NCI-H526 (cell line): ENCODE data around the gene JAGN1.
"Not testable (repeated sequence)": the region's sequence is repeated elsewhere in the genome, so short reads cannot be mapped to it uniquely, and the experiment has no call there.

Experiments
- DNase-seq, 2 experiments: peaks; one replicate each; lab custom pipeline; 2025; lab: John Stamatoyannopoulos, UW

JAGN1 gene

DNA sequence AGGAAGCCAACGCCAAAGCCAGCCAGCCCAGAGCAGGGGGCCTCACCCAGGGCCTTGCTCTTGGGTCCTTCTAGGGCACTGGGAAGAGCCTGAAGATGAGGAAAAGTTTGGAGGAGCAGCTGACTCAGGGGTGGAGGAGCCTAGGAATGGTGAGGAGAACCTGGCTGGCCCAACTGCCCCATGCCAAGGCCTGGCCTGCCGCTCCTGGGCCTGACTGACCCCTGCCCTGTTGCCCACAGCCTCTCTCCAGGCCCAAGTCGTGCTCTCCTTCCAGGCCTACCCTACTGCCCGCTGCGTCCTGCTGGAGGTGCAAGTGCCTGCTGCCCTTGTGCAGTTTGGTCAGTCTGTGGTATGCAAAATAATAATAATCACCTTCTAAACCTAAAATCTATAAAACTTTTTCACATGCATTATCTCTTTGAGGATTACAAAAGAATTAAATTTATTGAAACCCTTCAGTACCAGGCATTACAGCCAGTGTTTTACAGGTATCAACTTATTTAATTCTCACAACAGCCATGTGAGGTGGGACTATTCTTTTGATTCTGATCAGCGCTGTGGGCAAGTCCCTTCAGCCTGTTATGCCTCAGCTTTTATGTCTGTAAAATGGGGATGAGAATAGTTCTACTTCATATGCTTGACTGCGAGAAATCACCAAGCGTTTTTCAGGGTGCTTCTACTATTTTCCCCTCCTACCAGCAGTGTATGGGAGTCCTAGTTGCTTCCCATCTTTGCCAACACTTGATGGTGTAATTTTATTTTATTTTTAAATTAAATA is 28.0 kb downstream of the JAGN1 start:
- DNase-seq: no peak

DNA sequence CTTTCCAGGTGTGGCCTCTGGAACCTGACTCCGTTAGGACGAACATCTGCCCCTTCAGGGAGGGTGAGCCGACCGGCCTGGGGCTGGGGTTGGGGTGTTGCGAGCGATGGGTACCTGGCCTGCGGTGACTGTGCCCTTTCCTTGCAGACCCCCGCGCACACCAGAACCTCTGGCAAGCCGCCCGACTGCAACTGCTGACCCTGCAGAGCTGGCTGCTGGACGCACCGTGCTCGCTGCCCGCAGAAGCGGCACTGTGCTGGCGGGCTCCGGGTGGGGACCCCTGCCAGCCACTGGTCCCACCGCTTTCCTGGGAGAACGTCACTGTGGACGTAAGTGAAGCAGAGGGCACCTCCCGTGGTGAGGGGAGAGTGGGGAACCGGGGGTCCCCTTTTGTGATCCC is 37.7 kb downstream of the JAGN1 start:
- no peak for DNase-seq

DNA sequence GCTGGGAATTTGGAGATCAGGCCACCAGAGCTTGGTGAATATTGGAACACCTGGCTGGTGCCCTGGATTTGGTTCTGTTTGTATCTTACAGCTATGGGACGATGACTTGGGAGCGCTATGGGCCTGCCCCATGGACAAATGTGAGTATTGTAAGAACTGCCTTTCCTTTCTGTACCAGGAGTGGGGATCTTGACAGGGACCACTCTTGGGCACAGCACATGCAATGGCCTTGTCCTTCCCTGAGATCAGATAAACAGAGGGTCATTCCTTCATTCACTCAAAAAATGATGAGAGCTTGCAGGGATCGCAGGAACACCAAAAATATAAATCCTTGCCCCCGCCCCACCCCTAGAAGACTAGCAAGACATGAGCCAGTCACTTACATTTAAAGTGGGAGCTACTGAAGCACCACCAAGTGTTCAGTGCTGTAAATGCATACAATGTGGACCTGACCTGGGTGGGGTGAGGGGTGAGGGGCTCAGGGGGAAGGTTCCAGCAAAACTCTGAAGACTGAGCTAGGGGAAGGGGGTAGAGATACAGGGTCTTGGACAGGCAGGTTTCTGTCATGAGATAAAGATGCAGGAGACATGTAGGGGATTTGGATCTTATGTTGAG is 40.5 kb downstream of the JAGN1 start:
- DNase-seq: no peak

DNA sequence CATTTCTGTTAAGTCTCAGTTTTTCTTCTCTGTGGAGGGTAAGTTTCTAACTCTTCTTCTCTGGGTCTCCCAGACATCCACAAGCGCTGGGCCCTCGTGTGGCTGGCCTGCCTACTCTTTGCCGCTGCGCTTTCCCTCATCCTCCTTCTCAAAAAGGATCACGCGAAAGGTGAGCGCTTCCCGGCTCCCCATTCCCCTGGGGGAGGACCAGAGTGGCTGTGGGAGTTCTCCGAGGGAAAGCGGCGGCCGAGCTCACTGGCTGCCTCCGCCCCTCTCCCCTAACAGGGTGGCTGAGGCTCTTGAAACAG is 42.1 kb downstream of the JAGN1 start:
- DNase-seq: no peak

DNA sequence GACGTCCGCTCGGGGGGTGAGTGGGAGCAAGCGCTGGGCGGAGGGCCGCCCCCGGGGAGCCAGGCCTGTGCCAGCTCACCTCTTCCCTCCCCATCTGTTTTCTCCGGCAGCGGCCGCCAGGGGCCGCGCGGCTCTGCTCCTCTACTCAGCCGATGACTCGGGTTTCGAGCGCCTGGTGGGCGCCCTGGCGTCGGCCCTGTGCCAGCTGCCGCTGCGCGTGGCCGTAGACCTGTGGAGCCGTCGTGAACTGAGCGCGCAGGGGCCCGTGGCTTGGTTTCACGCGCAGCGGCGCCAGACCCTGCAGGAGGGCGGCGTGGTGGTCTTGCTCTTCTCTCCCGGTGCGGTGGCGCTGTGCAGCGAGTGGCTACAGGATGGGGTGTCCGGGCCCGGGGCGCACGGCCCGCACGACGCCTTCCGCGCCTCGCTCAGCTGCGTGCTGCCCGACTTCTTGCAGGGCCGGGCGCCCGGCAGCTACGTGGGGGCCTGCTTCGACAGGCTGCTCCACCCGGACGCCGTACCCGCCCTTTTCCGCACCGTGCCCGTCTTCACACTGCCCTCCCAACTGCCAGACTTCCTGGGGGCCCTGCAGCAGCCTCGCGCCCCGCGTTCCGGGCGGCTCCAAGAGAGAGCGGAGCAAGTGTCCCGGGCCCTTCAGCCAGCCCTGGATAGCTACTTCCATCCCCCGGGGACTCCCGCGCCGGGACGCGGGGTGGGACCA is 42.6 kb downstream of the JAGN1 start:
- peak in 1 of 2 experiments; percentile 83 for DNase-seq

DNA sequence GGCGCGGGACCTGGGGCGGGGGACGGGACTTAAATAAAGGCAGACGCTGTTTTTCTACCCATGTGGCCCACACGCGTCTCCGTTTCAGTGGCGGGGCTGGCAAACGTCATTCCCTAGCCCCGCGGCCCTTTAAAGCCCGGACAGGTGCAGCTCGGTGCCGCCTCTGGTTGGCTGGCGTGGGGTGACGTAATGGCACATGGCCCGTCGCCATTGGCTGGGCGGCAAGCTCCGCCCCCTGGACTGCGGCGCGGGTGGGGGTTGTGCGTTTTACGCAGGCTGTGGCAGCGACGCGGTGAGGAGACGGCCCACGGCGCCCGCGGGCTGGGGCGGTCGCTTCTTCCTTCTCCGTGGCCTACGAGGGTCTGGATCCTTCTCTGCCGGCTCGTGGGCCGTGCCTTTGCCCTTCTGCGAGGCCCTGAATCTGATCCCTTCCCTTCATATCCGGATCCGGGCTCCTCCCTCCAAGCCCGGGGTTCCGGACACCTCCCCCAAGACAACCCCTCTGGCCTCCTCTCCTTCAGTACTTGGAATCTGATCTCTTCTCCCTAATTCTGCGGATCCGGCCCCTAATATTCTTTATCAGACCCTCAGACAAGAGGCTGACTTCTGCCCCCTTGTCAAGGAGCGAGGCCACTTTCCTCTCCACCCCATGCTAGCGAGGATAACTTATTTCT is 43.3 kb downstream of the JAGN1 start, which contains the start of gene CRELD1:
Gene CRELD1, plus strand, starts transcription at position 274 of the 674 bp plus-strand sequence. CDS start 605 bp downstream, outside the sequence.
- peak; percentile 89 to 97 for DNase-seq

DNA sequence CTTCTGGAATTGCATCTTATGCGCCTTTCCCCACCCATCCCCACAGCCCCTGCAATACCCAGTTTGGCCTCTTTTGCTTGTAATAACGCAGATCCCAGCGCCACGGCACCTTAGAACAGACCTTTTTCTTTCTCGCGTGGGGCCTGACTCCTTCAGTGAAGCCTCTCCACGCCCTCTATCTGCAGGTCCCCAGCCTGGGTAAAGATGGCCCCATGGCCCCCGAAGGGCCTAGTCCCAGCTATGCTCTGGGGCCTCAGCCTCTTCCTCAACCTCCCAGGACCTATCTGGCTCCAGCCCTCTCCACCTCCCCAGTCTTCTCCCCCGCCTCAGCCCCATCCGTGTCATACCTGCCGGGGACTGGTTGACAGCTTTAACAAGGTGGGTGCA is 43.8 kb downstream of the JAGN1 start:
- peak in 1 of 2 experiments; percentile 56 for DNase-seq

DNA sequence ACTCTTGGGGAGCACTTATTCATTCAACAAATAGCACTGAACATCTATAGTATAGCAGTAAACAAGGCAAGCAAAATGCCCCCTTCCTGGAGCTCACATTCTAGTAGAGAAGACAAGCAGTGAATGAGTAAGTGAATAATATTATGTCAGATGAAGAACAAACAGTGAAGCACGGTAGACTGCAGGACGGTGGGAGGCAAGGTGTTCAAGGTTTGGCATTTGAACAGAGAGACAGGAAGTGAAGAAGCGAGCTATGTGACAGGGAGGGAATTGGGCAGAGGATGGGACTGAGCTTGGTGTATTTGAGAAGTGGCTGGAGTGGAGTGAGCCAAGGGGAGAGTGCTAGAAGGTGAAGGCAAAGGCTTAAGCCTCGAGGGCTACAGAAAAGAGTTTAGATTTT is 44.6 kb downstream of the JAGN1 start:
- DNase-seq: no peak

DNA sequence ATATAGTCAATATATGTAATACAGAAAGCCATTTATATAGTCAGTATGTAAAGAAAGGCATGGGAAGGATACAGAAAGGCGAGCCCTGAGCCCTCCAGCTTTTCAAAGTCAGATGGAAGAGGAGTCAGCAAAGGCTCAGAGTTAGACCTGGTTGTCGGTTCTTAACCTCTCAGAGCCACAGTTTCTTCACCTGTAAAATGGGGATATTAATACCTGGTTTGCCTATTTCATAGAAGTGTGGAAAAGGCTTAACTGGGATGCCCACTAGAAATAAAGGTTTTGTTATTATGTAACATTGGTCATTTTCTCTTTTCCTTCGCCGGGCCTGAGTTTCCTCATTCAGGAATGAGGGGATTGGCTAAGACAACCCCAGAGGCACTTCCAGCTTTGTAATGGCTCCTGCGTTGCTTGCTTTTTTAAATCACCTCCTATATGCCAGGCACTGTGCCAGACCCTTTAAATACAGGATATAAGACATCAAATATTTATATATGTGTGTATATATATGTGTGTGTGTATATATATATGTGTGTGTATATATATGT is 45.6 kb downstream of the JAGN1 start:
- DNase-seq: no peak

DNA sequence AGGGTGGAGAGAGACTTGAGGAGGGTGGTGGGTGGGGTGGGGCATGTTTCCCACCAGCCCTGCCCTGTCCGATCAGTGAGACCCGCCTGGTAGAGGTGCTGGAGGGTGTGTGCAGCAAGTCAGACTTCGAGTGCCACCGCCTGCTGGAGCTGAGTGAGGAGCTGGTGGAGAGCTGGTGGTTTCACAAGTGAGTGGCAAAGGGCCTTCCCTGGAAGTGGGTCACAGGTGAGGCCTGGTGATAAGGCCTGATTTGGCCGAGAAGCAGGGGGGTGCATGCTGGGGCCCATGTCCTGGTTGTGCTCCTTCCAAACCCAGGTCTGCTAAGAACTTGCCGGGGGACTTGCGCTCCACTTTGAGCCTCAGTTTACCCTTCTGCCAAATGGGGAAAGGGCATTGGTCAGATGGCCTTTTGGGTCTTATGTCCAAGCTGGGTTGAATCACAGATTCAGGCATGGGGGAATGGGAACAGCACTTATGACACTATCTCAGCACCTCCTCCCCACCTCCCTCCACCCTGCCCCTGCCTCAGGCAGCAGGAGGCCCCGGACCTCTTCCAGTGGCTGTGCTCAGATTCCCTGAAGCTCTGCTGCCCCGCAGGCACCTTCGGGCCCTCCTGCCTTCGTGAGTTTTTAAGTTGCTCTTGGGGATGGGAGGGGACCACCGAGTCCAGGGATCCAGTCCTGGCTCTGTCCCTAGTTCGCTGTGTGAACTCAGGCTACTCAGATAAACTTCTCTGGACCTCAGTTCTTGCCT is 47.3 kb downstream of the JAGN1 start:
- no peak for DNase-seq

DNA sequence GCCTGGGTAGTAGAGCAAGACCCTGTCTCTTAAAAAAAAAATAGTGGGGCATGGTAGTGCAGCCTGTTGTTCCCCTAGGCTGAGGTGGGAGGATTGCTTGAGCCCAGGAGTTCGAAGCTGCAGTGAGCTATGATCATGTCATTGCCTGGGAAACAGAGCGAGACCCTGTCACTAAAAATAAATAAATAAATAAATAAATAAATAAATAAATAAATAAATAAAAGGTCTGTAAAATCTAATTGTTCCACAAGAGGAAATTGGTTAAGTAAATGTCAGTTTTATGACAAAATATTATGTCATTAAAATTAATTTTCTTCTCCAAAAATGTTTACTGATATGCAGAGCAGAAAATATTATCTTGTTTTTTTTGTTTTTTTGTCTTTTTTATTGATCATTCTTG is 48.6 kb downstream of the JAGN1 start:
- no peak for DNase-seq

DNA sequence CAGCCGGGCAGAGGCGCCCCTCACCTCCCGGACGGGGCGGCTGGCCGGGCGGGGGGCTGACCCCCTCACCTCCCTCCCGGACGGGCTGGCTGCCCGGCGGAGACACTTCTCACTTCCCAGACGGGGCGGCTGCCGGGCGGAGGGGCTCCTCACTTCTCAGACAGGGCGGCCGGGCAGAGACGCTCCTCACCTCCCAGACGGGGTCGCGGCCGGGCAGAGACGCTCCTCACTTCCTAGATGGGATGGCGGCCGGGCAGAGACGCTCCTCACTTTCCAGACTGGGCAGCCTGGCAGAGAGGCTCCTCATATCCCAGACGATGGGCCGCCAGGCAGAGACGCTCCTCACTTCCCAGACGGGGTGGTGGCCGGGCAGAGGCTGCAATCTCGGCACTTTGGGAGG is 49.5 kb downstream of the JAGN1 start:
- not testable (repeated sequence) for DNase-seq

DNA sequence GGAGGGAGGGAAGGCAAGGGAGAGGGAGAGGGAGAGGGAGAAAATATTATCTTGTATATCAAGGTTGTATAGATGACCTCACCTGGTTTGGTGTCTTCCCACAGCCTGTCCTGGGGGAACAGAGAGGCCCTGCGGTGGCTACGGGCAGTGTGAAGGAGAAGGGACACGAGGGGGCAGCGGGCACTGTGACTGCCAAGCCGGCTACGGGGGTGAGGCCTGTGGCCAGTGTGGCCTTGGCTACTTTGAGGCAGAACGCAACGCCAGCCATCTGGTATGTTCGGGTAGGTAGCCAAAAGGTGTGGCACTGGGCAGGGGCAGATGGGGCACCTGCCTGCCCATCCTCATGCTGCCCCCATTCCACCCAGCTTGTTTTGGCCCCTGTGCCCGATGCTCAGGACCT is 50.3 kb downstream of the JAGN1 start:
- DNase-seq: no peak

DNA sequence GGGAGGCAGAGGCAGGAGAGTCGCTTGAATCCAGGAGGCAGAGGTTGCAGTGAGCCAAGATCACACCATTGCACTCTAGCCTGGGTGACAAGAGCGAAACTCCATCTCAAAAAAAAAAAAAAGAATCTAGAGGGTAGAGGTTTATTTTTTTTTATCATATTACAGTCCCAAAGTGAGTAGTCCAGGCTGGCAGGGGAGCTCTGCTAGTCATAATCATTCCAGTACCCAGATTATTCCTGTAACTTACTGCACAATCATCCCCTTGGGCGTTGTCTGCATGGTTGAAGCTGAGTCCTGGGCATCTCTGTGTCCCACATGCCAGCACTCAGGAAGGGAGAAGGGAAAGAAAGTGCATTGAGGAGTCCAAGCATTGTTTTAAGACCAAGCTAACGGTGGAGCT is 51.8 kb downstream of the JAGN1 start:
- DNase-seq: no peak

DNA sequence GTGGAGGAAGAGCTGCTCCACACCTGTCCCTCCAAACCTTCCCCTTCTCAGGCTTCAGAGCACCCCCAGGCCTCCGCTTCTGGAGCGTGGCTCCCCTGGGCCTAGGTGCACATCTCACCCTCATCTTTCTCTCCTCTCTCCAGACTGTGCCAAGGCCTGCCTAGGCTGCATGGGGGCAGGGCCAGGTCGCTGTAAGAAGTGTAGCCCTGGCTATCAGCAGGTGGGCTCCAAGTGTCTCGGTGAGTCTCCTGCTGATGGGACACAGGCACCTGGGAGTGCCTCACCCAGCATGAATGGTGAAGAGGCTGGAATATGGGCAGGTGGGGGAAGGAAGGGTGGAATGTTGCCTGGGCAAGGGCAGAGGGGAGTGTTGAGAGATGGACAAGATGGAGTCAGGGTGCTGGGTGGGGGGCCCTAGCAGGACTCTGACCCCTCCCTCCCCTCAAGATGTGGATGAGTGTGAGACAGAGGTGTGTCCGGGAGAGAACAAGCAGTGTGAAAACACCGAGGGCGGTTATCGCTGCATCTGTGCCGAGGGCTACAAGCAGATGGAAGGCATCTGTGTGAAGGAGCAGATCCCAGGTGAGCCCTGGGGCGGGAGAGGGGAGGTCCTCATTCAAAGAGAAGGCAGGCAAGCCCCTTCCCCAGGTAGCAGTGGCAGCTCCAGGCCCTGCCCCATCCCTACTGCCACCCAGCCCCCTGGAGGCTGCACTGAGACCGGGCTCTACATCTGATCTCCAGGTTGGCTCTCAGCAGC is 52.7 kb downstream of the JAGN1 start:
- no peak for DNase-seq
